H1 (cell line): ENCODE data around the gene SLCO4A1. TPM values are rescaled to one million over a fixed set of nuclear protein-coding genes. Genes with fewer than 3 reads are reported as not detected.

Experiments used
- TBP ChIP-seq: IDR thresholded peaks from 2 replicates; pipeline ENCODE4 v1.6.1; 2011; ENCODE audit warnings: low read depth, low read length, improper control_type of control experiment
- polyA plus RNA-seq, 7 experiments: library from polyadenylated mRNA; depleted of rRNA in 3 of 7; stranded (reverse) in 5 of 7; unstranded in 2 of 7; fragments of >200 nt in 5 of 7; fragments of 200-250 nt in 2 of 7; gene quantifications; 1 replicate in 5 of 7; 2 replicates in 1 of 7; 4 replicates in 1 of 7; pipeline versions ENCODE4 v1.2.1 to v1.2.3, GENCODE V29; 2011 to 2013; ENCODE audit warnings: missing spikeins in 2 of 7, mixed read lengths in 2 of 7
- total RNA-seq: library from RNA; stranded (reverse); fragmentation: NEBNext Ultra II Directional; extraction: Animal tissue kit (Norgen Biotek cat#: 25700); gene quantifications from 2 replicates; pipeline ENCODE4 v1.2.1, GENCODE V29; 2021

Gene SLCO4A1
- total and polyA plus RNA-seq, 2 of the 8 experiments (the other 6 are each of a cell fraction or from before 2014, with no cell fraction given) = 10.5 to 18.5 TPM

DNA sequence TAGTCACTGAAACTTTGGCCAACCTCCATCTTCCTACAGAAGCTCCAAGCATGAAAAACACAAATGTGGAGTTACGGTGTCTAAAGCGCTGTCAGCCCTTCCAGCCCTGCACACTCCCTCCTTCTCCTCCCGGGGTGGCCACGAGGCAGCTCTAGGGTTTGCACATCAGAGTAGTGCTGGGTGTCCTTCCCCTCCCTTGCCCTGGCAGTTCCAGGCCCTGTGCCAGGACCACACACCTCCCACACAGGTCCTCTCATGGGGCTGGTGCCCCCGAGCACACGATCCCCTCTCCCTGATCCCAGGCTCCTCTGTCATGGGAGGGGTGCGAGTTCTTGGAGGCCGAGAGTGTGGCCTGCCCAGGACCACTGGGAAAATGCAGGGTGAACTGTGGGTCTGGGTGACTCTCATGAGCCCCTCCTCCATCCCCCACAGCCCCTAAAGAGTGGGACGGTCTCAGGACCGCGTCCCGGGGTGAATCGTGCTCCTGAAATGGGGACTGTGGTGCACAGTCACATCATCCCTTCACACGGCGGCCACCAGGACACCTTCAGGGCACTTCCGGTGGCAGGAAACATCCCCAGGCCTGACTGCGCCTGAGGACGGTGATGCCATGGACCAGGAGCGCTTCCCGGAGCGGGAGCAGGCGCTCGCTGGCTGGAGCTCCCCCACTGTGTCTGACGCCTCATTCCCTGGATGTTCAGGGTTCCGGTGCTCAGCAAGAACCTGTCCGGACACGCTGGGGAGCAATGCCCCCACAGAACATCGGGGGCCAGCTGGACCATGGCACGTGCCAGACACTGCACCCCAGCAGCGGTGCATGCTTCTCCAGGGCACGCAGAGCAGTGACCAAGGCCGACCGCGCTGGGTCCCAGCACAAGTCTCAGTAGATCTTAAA, 42.8 kb upstream of the SLCO4A1 start (continued):
- TF ChIP-seq TBP = no peak
